Fibroblast of the conjunctiva (primary cell): ENCODE results near the gene DIABLO.
"Not testable (repeated sequence)": the region's sequence is repeated elsewhere in the genome, so short reads cannot be mapped to it uniquely, and the experiment has no call there.

Experiments used
- DNase-seq: peaks from one replicate; pipeline ENCODE4 v3.0.0-alpha.2; 2010; ENCODE audit warnings: low read depth

DIABLO gene

GRCh38 chr12:122225683-122226365, at the start of gene DIABLO:
TSS of gene DIABLO (minus strand) at chr12:122226052. CDS start at chr12:122226014, 38 bp downstream.
- DNase-seq, result peak; percentile 99

GRCh38 chr12:122275459-122275858, 49.6 kb upstream of the DIABLO start:
- no peak for DNase-seq

GRCh38 chr12:122266230-122266901, 40.5 kb upstream of the DIABLO start, which contains the start of gene VPS33A:
TSS of gene VPS33A (minus strand) at chr12:122266494. CDS start at chr12:122266408, 86 bp downstream.
- peak; percentile 99 for DNase-seq

- no peak for DNase-seq
These were observed 40.0 kb upstream of the DIABLO start for GRCh38 chr12:122265886-122266229.

GRCh38 chr12:122265476-122265875, 39.6 kb upstream of the DIABLO start:
- no peak for DNase-seq

- not testable (repeated sequence) for DNase-seq
These were observed 34.9 kb upstream of the DIABLO start for GRCh38 chr12:122260735-122261134.

- DNase-seq, result not testable (repeated sequence)
These were observed 33.1 kb upstream of the DIABLO start for GRCh38 chr12:122258939-122259338.

GRCh38 chr12:122258462-122258861, 32.6 kb upstream of the DIABLO start:
- DNase-seq, result not testable (repeated sequence)

- no peak for DNase-seq
These were observed 24.7 kb upstream of the DIABLO start for GRCh38 chr12:122250536-122250935.

GRCh38 chr12:122250047-122250446, 24.2 kb upstream of the DIABLO start:
- no peak for DNase-seq

- no peak for DNase-seq
These were observed 19.7 kb upstream of the DIABLO start for GRCh38 chr12:122245553-122245952.

GRCh38 chr12:122244565-122245371, 18.9 kb upstream of the DIABLO start:
- DNase-seq, result no peak

- DNase-seq, result no peak
These were observed 18.1 kb upstream of the DIABLO start for GRCh38 chr12:122243965-122244364.

GRCh38 chr12:122238861-122239260, 13.0 kb upstream of the DIABLO start:
- DNase-seq, result no peak

GRCh38 chr12:122235741-122236140, 9.9 kb upstream of the DIABLO start:
- no peak for DNase-seq

- no peak for DNase-seq
These were observed 6.8 kb upstream of the DIABLO start for GRCh38 chr12:122232691-122233090.

GRCh38 chr12:122230798-122231197, 4.9 kb upstream of the DIABLO start:
- no peak for DNase-seq

- no peak for DNase-seq
These were observed 2.2 kb upstream of the DIABLO start for GRCh38 chr12:122228092-122228491.

- DNase-seq, result no peak
These were observed 1.5 kb upstream of the DIABLO start for GRCh38 chr12:122227341-122227740.

GRCh38 chr12:122226366-122227125, 694 bp upstream of the DIABLO start:
- no peak for DNase-seq

GRCh38 chr12:122216445-122216844, 9.4 kb downstream of the DIABLO start:
- DNase-seq, result no peak

- DNase-seq, result no peak
These were observed 10.1 kb downstream of the DIABLO start for GRCh38 chr12:122215771-122216170.
